Measurements from ENCODE around the gene ARHGAP6. TPM values are rescaled to one million over a fixed set of nuclear protein-coding genes. Genes with fewer than 3 reads are reported as not detected.

Gene ARHGAP6
- total and polyA plus RNA-seq, 2 experiments from 2014 or later, result 0.26 to 0.59 TPM

DNA sequence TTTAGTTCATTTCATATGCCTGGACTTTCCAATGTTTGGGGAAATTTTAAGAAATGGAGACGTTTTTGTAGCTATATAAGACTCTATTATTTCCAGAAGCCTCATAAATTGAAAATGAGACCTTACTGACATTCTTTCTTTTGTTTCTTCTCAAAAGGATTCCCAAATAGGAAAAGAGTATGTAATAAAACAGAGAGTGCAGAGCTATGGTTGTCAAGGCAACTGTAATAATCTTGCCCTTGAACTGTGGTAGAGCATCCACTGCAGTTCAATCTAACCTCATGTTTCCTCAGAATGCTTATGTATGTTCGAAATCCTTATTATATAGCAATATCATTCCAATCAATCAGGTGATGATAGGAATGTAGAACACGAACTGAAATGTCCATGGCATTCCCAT, 318.4 kb downstream of the ARHGAP6 start:
- no peaks in the 10 kb centered on the region for H3K36me3 Mint-ChIP-seq (ENCODE audit: low read depth)
- Histone ChIP-seq H2AFZ (no peak overlapping the region), H3K4me3 (no peak overlapping the region), H3K27me3 (ENCODE audit: insufficient read depth) (no peaks in the 10 kb centered on the region), H3K4me2 (no peak overlapping the region), H3K4me1 (ENCODE audit: insufficient read depth) (no peaks in the 10 kb centered on the region), H3K79me2 (replicated peaks; ENCODE audit: insufficient read depth) (no peaks in the 10 kb centered on the region), H3K36me3 (ENCODE audit: insufficient read depth) (no peaks in the 10 kb centered on the region), H3F3A (replicated peaks; ENCODE audit: low read depth) (no peaks in the 10 kb centered on the region), H3K9me2 (ENCODE audit: insufficient read depth) (no peaks in the 10 kb centered on the region), H3K27ac (ENCODE audit: low read depth) (no peak overlapping the region), H4K20me1 (replicated peaks; ENCODE audit: insufficient read depth) (no peaks in the 10 kb centered on the region)
- H3K27me3 Mint-ChIP-seq (ENCODE audit: insufficient read depth, low read depth, poor library complexity), result peaks cover 2% of the 10 kb centered on the region
- no peak overlapping the region for H3K4me3 Mint-ChIP-seq
- no peak for ATAC-seq
- no peak overlapping the region for H3K27ac Mint-ChIP-seq
- TF ChIP-seq STAT1 (IDR thresholded peaks at IDR 0.05; ENCODE audit: unreplicated experiment) (no peak), CREB1 (CRISPR knock-in tag; IDR thresholded peaks at IDR 0.05; ENCODE audit: low read depth) (no peak), ZNF331 (CRISPR knock-in tag; IDR thresholded peaks at IDR 0.05; ENCODE audit: low read depth) (no peak), NANOG (IDR thresholded peaks at IDR 0.05; ENCODE audit: borderline replicate concordance) (no peak), EZH2phosphoT487 (IDR thresholded peaks at IDR 0.05; ENCODE audit: unreplicated experiment) (no peak), ZNF114 (CRISPR knock-in tag; IDR thresholded peaks at IDR 0.05) (no peak), JUNB (IDR thresholded peaks at IDR 0.05; ENCODE audit: unreplicated experiment) (no peak), EZH2 (IDR thresholded peaks at IDR 0.05; ENCODE audit: low read depth, unreplicated experiment) (no peak), POLR2AphosphoS5 (IDR thresholded peaks at IDR 0.05; ENCODE audit: low read depth) (no peak)
- TF ChIP-seq, protein P1, sequence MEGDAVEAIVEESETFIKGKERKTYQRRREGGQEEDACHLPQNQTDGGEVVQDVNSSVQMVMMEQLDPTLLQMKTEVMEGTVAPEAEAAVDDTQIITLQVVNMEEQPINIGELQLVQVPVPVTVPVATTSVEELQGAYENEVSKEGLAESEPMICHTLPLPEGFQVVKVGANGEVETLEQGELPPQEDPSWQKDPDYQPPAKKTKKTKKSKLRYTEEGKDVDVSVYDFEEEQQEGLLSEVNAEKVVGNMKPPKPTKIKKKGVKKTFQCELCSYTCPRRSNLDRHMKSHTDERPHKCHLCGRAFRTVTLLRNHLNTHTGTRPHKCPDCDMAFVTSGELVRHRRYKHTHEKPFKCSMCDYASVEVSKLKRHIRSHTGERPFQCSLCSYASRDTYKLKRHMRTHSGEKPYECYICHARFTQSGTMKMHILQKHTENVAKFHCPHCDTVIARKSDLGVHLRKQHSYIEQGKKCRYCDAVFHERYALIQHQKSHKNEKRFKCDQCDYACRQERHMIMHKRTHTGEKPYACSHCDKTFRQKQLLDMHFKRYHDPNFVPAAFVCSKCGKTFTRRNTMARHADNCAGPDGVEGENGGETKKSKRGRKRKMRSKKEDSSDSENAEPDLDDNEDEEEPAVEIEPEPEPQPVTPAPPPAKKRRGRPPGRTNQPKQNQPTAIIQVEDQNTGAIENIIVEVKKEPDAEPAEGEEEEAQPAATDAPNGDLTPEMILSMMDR (conservative IDR thresholded peaks at IDR 0.05; ENCODE audit: low read depth in 2 of 2), result no peak
- TF ChIP-seq, protein P2, sequence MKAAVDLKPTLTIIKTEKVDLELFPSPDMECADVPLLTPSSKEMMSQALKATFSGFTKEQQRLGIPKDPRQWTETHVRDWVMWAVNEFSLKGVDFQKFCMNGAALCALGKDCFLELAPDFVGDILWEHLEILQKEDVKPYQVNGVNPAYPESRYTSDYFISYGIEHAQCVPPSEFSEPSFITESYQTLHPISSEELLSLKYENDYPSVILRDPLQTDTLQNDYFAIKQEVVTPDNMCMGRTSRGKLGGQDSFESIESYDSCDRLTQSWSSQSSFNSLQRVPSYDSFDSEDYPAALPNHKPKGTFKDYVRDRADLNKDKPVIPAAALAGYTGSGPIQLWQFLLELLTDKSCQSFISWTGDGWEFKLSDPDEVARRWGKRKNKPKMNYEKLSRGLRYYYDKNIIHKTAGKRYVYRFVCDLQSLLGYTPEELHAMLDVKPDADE (IDR thresholded peaks at IDR 0.05), result no peak
- TF ChIP-seq, protein P3, sequence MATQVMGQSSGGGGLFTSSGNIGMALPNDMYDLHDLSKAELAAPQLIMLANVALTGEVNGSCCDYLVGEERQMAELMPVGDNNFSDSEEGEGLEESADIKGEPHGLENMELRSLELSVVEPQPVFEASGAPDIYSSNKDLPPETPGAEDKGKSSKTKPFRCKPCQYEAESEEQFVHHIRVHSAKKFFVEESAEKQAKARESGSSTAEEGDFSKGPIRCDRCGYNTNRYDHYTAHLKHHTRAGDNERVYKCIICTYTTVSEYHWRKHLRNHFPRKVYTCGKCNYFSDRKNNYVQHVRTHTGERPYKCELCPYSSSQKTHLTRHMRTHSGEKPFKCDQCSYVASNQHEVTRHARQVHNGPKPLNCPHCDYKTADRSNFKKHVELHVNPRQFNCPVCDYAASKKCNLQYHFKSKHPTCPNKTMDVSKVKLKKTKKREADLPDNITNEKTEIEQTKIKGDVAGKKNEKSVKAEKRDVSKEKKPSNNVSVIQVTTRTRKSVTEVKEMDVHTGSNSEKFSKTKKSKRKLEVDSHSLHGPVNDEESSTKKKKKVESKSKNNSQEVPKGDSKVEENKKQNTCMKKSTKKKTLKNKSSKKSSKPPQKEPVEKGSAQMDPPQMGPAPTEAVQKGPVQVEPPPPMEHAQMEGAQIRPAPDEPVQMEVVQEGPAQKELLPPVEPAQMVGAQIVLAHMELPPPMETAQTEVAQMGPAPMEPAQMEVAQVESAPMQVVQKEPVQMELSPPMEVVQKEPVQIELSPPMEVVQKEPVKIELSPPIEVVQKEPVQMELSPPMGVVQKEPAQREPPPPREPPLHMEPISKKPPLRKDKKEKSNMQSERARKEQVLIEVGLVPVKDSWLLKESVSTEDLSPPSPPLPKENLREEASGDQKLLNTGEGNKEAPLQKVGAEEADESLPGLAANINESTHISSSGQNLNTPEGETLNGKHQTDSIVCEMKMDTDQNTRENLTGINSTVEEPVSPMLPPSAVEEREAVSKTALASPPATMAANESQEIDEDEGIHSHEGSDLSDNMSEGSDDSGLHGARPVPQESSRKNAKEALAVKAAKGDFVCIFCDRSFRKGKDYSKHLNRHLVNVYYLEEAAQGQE (IDR thresholded peaks at IDR 0.05; ENCODE audit: unreplicated experiment), result no peak
- TF ChIP-seq, protein P4, sequence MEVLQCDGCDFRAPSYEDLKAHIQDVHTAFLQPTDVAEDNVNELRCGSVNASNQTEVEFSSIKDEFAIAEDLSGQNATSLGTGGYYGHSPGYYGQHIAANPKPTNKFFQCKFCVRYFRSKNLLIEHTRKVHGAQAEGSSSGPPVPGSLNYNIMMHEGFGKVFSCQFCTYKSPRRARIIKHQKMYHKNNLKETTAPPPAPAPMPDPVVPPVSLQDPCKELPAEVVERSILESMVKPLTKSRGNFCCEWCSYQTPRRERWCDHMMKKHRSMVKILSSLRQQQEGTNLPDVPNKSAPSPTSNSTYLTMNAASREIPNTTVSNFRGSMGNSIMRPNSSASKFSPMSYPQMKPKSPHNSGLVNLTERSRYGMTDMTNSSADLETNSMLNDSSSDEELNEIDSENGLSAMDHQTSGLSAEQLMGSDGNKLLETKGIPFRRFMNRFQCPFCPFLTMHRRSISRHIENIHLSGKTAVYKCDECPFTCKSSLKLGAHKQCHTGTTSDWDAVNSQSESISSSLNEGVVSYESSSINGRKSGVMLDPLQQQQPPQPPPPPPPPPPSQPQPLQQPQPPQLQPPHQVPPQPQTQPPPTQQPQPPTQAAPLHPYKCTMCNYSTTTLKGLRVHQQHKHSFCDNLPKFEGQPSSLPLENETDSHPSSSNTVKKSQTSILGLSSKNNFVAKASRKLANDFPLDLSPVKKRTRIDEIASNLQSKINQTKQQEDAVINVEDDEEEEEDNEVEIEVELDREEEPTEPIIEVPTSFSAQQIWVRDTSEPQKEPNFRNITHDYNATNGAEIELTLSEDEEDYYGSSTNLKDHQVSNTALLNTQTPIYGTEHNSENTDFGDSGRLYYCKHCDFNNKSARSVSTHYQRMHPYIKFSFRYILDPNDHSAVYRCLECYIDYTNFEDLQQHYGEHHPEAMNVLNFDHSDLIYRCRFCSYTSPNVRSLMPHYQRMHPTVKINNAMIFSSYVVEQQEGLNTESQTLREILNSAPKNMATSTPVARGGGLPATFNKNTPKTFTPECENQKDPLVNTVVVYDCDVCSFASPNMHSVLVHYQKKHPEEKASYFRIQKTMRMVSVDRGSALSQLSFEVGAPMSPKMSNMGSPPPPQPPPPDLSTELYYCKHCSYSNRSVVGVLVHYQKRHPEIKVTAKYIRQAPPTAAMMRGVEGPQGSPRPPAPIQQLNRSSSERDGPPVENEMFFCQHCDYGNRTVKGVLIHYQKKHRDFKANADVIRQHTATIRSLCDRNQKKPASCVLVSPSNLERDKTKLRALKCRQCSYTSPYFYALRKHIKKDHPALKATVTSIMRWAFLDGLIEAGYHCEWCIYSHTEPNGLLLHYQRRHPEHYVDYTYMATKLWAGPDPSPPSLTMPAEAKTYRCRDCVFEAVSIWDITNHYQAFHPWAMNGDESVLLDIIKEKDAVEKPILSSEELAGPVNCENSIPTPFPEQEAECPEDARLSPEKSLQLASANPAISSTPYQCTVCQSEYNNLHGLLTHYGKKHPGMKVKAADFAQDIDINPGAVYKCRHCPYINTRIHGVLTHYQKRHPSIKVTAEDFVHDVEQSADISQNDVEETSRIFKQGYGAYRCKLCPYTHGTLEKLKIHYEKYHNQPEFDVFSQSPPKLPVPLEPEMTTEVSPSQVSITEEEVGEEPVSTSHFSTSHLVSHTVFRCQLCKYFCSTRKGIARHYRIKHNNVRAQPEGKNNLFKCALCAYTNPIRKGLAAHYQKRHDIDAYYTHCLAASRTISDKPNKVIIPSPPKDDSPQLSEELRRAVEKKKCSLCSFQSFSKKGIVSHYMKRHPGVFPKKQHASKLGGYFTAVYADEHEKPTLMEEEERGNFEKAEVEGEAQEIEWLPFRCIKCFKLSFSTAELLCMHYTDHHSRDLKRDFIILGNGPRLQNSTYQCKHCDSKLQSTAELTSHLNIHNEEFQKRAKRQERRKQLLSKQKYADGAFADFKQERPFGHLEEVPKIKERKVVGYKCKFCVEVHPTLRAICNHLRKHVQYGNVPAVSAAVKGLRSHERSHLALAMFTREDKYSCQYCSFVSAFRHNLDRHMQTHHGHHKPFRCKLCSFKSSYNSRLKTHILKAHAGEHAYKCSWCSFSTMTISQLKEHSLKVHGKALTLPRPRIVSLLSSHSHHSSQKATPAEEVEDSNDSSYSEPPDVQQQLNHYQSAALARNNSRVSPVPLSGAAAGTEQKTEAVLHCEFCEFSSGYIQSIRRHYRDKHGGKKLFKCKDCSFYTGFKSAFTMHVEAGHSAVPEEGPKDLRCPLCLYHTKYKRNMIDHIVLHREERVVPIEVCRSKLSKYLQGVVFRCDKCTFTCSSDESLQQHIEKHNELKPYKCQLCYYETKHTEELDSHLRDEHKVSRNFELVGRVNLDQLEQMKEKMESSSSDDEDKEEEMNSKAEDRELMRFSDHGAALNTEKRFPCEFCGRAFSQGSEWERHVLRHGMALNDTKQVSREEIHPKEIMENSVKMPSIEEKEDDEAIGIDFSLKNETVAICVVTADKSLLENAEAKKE (CRISPR knock-in tag; IDR thresholded peaks at IDR 0.05), result no peak
- DNase-seq (ENCODE audit: low spot score), result no peak
- H3K9me3 Mint-ChIP-seq, result no peaks in the 10 kb centered on the region
- peaks cover 8% of the 10 kb centered on the region; the same call in 2 of the 3 replicates for H3K4me1 Mint-ChIP-seq
